T-cell (primary cell): ENCODE measurements around the gene LPIN1. TPM values are rescaled to one million over a fixed set of nuclear protein-coding genes. Genes with fewer than 3 reads are reported as not detected.

ENCODE experiments used
- ATAC-seq, 4 experiments: fragments of 200-7000 bp in 3 of 4; fragments of 150-1000 bp in 1 of 4; cut with Tn5 transposase; replicated peaks in 1 of 4; 1 replicate in 3 of 4; 2 replicates in 1 of 4; pipeline ENCODE4 v1.10.0; 2021; ENCODE audit warnings: moderate library complexity in 3 of 4, mild to moderate bottlenecking in 2 of 4, moderate number of reproducible peaks in 1 of 4
- CTCF ChIA-PET, 2 donors: fragments of 300-600 bp; sonication (Branson Sonifier 250); formaldehyde crosslinking; loops; one replicate each; lab custom pipeline; 2022; ENCODE audit warnings: antibody characterized with exemption in 2 of 2; lab: Charles Lee
- POLR2A ChIA-PET, 2 donors: fragments of 300-600 bp; sonication (Branson Sonifier 250); formaldehyde crosslinking; loops; one replicate each; lab custom pipeline; 2022; ENCODE audit warnings: antibody characterized with exemption in 2 of 2; lab: Charles Lee
- DNase-seq, 35 experiments: peaks; one replicate each; pipeline versions ENCODE4 v3.0.0 to v3.0.0-alpha.2; 2013 to 2023
- H3K27ac ChIP-seq: one replicate; pipeline ENCODE4 v1.5.1; 2013; ENCODE audit warnings: low read length
- H3K27me3 ChIP-seq, 2 experiments: replicated peaks in 1 of 2; 1 replicate in 1 of 2; 2 replicates in 1 of 2; pipeline versions ENCODE4 v1.6.1 to v1.7.0; 2013; ENCODE audit warnings: low read length in 1 of 2, mixed read lengths in 1 of 2; ENCODE audit not compliant: control insufficient read depth in 2 of 2, insufficient read depth in 2 of 2; ENCODE audit errors: extremely low read depth in 1 of 2
- H3K36me3 ChIP-seq, 2 donors: 1 replicate in 1 of 2; 2 replicates in 1 of 2; pipeline versions ENCODE4 v1.6.1 to v1.7.0; 2013; ENCODE audit warnings: low read length in 1 of 2; ENCODE audit not compliant: control insufficient read depth in 2 of 2, insufficient read depth in 1 of 2; ENCODE audit errors: extremely low read depth in 1 of 2
- H3K4me1 ChIP-seq, 2 experiments: 1 replicate in 1 of 2; 2 replicates in 1 of 2; pipeline versions ENCODE4 v1.6.1 to v1.7.0; 2013; ENCODE audit warnings: low read length in 2 of 2, mixed read lengths in 1 of 2; ENCODE audit not compliant: insufficient read depth in 2 of 2, control insufficient read depth in 1 of 2; ENCODE audit errors: extremely low read depth in 1 of 2
- H3K4me3 ChIP-seq, 2 donors: 1 replicate in 1 of 2; 2 replicates in 1 of 2; pipeline versions ENCODE4 v1.5.1 to v1.7.0; 2013; ENCODE audit warnings: mild to moderate bottlenecking in 2 of 2, low read length in 1 of 2, moderate library complexity in 1 of 2; ENCODE audit not compliant: control insufficient read depth in 1 of 2; ENCODE audit errors: extremely low read depth in 1 of 2
- H3K9me3 ChIP-seq: 2 replicates; pipeline ENCODE4 v1.7.0; 2013
- H3K27ac Mint-ChIP-seq, 2 donors: one replicate each; pipeline ENCODE4 v1.8.0; 2020 to 2021; ENCODE audit warnings: mild to moderate bottlenecking in 2 of 2, mixed read lengths in 2 of 2
- H3K27me3 Mint-ChIP-seq, 2 donors: one replicate each; pipeline ENCODE4 v1.8.0; 2021 to 2022; ENCODE audit warnings: mixed read lengths in 2 of 2
- H3K36me3 Mint-ChIP-seq: one replicate; pipeline ENCODE4 v1.8.0; 2021; ENCODE audit warnings: mixed read lengths
- H3K4me1 Mint-ChIP-seq, 3 donors: one replicate each; pipeline ENCODE4 v1.8.0; 2020 to 2022; ENCODE audit warnings: mixed read lengths in 3 of 3, mild to moderate bottlenecking in 1 of 3
- H3K4me3 Mint-ChIP-seq, 3 donors: one replicate each; pipeline ENCODE4 v1.8.0; 2020 to 2022; ENCODE audit warnings: mild to moderate bottlenecking in 3 of 3, mixed read lengths in 3 of 3, moderate library complexity in 3 of 3
- H3K9me3 Mint-ChIP-seq, 3 donors: one replicate each; pipeline ENCODE4 v1.8.0; 2020 to 2022; ENCODE audit warnings: mixed read lengths in 3 of 3
- WGBS: methylation state at CpG from one replicate; pipeline ENCODE4 v1.1.5; 2013; ENCODE audit warnings: missing lambda C conversion rate; ENCODE audit not compliant: insufficient coverage; 5-methylcytosine and 5-hydroxymethylcytosine counted together
- total RNA-seq, 35 experiments: library from RNA in 6 of 35; stranded (reverse) in 6 of 35; fragments of 120-200 nt in 1 of 35; gene quantifications; one replicate each; pipeline versions ENCODE4 v1.2.1 to v1.2.4 and lab custom pipeline; 2013 to 2026

The LPIN1 gene
- total RNA-seq, 5 donors from 2014 or later (not counting 1 experiment from before 2014, with no cell fraction given), result 67.1 to 102 (median 88.0) TPM

GRCh38 chr2:11711751-11712150 is 34.7 kb upstream of the LPIN1 start:
- no peak overlapping the region for H3K4me3 Mint-ChIP-seq
- ATAC-seq (no peak), DNase-seq (no peak)
- 80% methylated on average over 8 of the region's 8 CpGs for WGBS
- no peaks in the 10 kb centered on the region for H3K9me3 ChIP-seq
- H3K27me3 Mint-ChIP-seq, result peaks cover 4 to 11% of the 10 kb centered on the region in 2 donors
- H3K4me3 ChIP-seq, result no peak overlapping the region
- H3K9me3 Mint-ChIP-seq, result no peaks in the 10 kb centered on the region
- peaks cover 0 to 16% of the 10 kb centered on the region in 2 experiments for H3K27me3 ChIP-seq
- peaks cover 0 to under 1% (median 0%) of the 10 kb centered on the region in 3 donors for H3K4me1 Mint-ChIP-seq
- H3K27ac Mint-ChIP-seq, result no peak overlapping the region
- no peaks in the 10 kb centered on the region for H3K36me3 Mint-ChIP-seq
- POLR2A ChIA-PET, result no interaction called here
- no peaks in the 10 kb centered on the region for H3K36me3 ChIP-seq
- no peaks in the 10 kb centered on the region for H3K4me1 ChIP-seq
- CTCF ChIA-PET, result interaction anchor here in 1 of 2 donors (0.6 kb wide), 1 partner anchor 31 kb away, joined by 3 read pairs; no protein-coding TSS in a partner anchor
- no peak overlapping the region for H3K27ac ChIP-seq

GRCh38 chr2:11712866-11713265 is 33.6 kb upstream of the LPIN1 start:
- H3K27ac Mint-ChIP-seq, result no peak overlapping the region
- Histone ChIP-seq H3K27ac (no peak overlapping the region), H3K4me3 (no peak overlapping the region), H3K36me3 (no peaks in the 10 kb centered on the region), H3K4me1 (no peaks in the 10 kb centered on the region), H3K27me3 (peaks cover 0 to 16% of the 10 kb centered on the region in 2 experiments), H3K9me3 (no peaks in the 10 kb centered on the region)
- ChIA-PET CTCF (interaction anchor here in 1 of 2 donors (1.0 kb wide), 1 partner anchor 13 kb away, joined by 3 read pairs; no protein-coding TSS in a partner anchor), POLR2A (no interaction called here)
- 100% methylated on average over 1 of the region's 2 CpGs for WGBS
- DNase-seq (no peak), ATAC-seq (no peak)
- no peak overlapping the region for H3K4me3 Mint-ChIP-seq
- peaks cover 0 to 2% (median 1%) of the 10 kb centered on the region in 3 donors for H3K4me1 Mint-ChIP-seq
- H3K27me3 Mint-ChIP-seq, result peaks cover 4 to 17% of the 10 kb centered on the region in 2 donors
- no peaks in the 10 kb centered on the region for H3K9me3 Mint-ChIP-seq
- no peaks in the 10 kb centered on the region for H3K36me3 Mint-ChIP-seq

GRCh38 chr2:11713815-11714214 is 32.6 kb upstream of the LPIN1 start:
- Mint-ChIP-seq H3K4me1 (peaks cover 0 to 2% (median 1%) of the 10 kb centered on the region in 3 donors), H3K4me3 (no peak overlapping the region), H3K27ac (no peak overlapping the region), H3K36me3 (no peaks in the 10 kb centered on the region), H3K9me3 (no peaks in the 10 kb centered on the region), H3K27me3 (peaks cover 4 to 19% of the 10 kb centered on the region in 2 donors)
- Histone ChIP-seq H3K4me3 (no peak overlapping the region), H3K9me3 (no peaks in the 10 kb centered on the region), H3K4me1 (no peaks in the 10 kb centered on the region), H3K36me3 (no peaks in the 10 kb centered on the region), H3K27ac (no peak overlapping the region), H3K27me3 (peaks cover 0 to 16% of the 10 kb centered on the region in 2 experiments)
- no peak for DNase-seq
- ChIA-PET POLR2A (no interaction called here), CTCF (no interaction called here)
- 94% methylated on average over 5 of the region's 7 CpGs for WGBS
- ATAC-seq, result no peak

DNA sequence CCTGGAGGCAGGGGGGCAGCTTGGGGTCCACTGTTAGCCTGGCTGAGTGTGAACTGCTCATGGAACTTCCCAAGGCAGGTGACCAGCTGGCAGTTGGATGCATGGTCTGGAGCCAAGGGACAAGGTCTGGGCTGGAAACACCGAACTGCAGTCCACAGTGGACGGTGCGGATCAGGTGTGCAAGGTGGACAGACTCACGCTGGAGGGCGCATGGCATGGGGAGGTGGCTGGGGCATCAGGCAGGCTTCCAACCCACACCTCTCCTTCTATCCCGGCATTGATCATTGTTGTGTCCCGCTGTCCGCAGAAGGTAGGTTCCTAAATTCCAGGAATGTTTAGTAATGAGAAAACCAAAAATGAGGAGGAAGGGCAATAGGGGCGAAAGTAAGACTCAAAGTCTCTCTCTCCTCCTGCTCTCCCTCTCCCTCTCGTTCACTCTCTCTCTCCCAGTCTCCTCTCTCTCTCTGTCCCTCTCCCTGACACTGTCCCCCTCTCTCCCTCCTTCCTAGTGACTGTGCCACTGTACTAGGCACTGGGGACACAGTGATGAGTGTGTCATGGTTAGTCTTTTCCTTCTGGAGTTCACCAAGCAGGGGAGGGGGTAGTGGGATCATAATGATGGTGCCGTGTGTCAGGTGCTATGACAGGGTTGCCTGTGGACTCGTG is 30.3 kb upstream of the LPIN1 start:
- Mint-ChIP-seq H3K4me1 (peaks cover 5 to 11% (median 6%) of the 10 kb centered on the region in 3 donors), H3K9me3 (no peaks in the 10 kb centered on the region), H3K27ac (no peak overlapping the region), H3K27me3 (peaks cover 8 to 27% of the 10 kb centered on the region in 2 donors), H3K36me3 (no peaks in the 10 kb centered on the region), H3K4me3 (no peak overlapping the region)
- Histone ChIP-seq H3K27ac (no peak overlapping the region), H3K4me3 (no peak overlapping the region), H3K27me3 (peaks cover 0 to 24% of the 10 kb centered on the region in 2 experiments), H3K36me3 (no peaks in the 10 kb centered on the region), H3K4me1 (peaks cover 0 to 4% of the 10 kb centered on the region in 2 experiments), H3K9me3 (no peaks in the 10 kb centered on the region)
- POLR2A ChIA-PET, result no interaction called here
- ATAC-seq (no peak), DNase-seq (no peak)
- WGBS, result 93% methylated on average over 5 of the region's 12 CpGs
- CTCF ChIA-PET, result no interaction called here

- Histone ChIP-seq H3K27ac (no peak overlapping the region), H3K4me3 (no peak overlapping the region), H3K4me1 (peaks cover 0 to 4% of the 10 kb centered on the region in 2 experiments), H3K27me3 (peaks cover 0 to 24% of the 10 kb centered on the region in 2 experiments), H3K9me3 (no peaks in the 10 kb centered on the region), H3K36me3 (no peaks in the 10 kb centered on the region)
- DNase-seq (no peak), ATAC-seq (no peak)
- POLR2A ChIA-PET, result no interaction called here
- 77% methylated on average over 3 of the region's 8 CpGs for WGBS
- H3K9me3 Mint-ChIP-seq, result no peaks in the 10 kb centered on the region
- H3K4me1 Mint-ChIP-seq, result peaks cover 5 to 11% (median 6%) of the 10 kb centered on the region in 3 donors
- H3K36me3 Mint-ChIP-seq, result no peaks in the 10 kb centered on the region
- no peak overlapping the region for H3K27ac Mint-ChIP-seq
- H3K27me3 Mint-ChIP-seq, result peaks cover 8 to 27% of the 10 kb centered on the region in 2 donors
- CTCF ChIA-PET, result no interaction called here
- H3K4me3 Mint-ChIP-seq, result no peak overlapping the region
Observed at GRCh38 chr2:11716689-11717321, 29.6 kb upstream of the LPIN1 start.

- peak overlapping the region in 1 of 2 donors; percentile 41 for H3K27ac Mint-ChIP-seq
- CTCF ChIA-PET, result interaction anchor here in 1 of 2 donors (1.6 kb wide), 1 partner anchor 29 kb away, joined by 3 read pairs; no protein-coding TSS in a partner anchor
- 80% methylated on average over 1 of the region's 1 CpG for WGBS
- no peaks in the 10 kb centered on the region for H3K9me3 Mint-ChIP-seq
- H3K4me1 Mint-ChIP-seq, result peaks cover 5 to 11% (median 6%) of the 10 kb centered on the region in 3 donors
- Histone ChIP-seq H3K27ac (no peak overlapping the region), H3K9me3 (no peaks in the 10 kb centered on the region), H3K27me3 (peaks cover 0 to 24% of the 10 kb centered on the region in 2 experiments), H3K4me1 (peaks cover 0 to 4% of the 10 kb centered on the region in 2 experiments), H3K36me3 (no peaks in the 10 kb centered on the region), H3K4me3 (no peak overlapping the region)
- POLR2A ChIA-PET, result no interaction called here
- H3K27me3 Mint-ChIP-seq, result peaks cover 8 to 27% of the 10 kb centered on the region in 2 donors
- ATAC-seq (no peak), DNase-seq (no peak)
- H3K4me3 Mint-ChIP-seq, result no peak overlapping the region
- H3K36me3 Mint-ChIP-seq, result no peaks in the 10 kb centered on the region
Observed at GRCh38 chr2:11717623-11718022, 28.8 kb upstream of the LPIN1 start.
